GM12874 (cell line): ENCODE results near the gene NHSL2.

Experiments
- CTCF ChIP-seq: IDR thresholded peaks from 2 replicates; pipeline ENCODE4 v1.5.1; 2011; ENCODE audit warnings: low read depth, mild to moderate bottlenecking, control low read depth, low read length, moderate library complexity; ENCODE audit not compliant: insufficient read depth

Gene NHSL2

GRCh38 chrX:71999535-71999934 lies 88.9 kb downstream of the NHSL2 start:
- no peak for TF ChIP-seq CTCF

GRCh38 chrX:72001471-72001870 lies 90.8 kb downstream of the NHSL2 start:
- TF ChIP-seq CTCF: no peak

- no peak for TF ChIP-seq CTCF
Observed at GRCh38 chrX:72001906-72002305, 91.3 kb downstream of the NHSL2 start.

GRCh38 chrX:72002875-72003274 lies 92.2 kb downstream of the NHSL2 start:
- TF ChIP-seq CTCF: no peak

GRCh38 chrX:72003811-72004750 lies 93.4 kb downstream of the NHSL2 start:
- TF ChIP-seq CTCF: no peak

GRCh38 chrX:72005046-72005445 lies 94.4 kb downstream of the NHSL2 start:
- TF ChIP-seq CTCF: no peak

GRCh38 chrX:72006461-72006860 lies 95.8 kb downstream of the NHSL2 start:
- TF ChIP-seq CTCF: no peak
